ENCODE measurements around the gene GSTM3.

The GSTM3 gene

DNA sequence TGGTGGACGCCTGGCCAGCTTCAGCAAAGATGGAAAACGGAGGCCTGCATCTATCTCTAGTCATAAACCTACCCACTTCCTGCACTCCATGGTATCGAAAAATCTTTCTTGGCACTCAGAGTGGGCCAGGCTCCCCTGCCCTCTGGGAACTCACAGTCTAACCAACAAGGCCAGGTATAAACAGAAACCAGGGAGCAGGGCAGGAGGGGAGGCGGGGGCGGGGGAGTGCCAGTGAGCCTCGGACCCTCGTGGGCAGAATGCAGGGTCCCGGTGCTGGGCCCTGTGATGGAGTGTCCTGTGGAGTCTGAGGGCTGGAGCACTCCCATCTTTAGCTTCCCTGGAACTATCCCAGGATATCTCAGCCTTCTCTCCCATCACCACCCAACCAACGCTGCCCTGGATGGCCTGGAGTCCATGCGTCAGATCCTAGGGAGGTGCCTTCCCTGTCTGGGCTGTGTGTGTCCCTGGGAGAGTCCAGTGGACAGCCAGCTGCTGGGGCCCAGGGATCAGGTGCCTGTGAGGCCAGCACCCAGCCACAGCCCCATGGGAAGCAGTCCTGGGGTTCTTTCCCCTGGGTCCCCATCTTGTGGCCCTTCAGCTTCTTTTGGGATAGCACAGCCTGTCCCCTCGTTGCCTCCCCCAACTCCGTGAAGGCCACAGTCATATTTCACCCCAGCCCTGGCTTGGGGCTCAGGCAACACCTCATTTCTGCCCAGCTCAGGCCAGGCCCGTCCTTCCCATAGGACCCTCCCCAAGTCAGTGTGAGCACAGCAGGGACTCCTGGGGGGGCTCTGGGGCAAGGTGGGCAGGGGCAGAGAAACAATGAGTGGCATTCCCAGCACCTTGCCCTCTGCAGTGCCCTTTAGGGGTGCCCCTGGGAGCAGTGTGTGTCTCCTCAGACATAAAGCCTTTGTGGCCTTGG lies 24.0 kb upstream of the GSTM3 start:
- DNase-seq = no peak
- no peaks in the 10 kb centered on the region for H3K36me3 ChIP-seq (replicated peaks; ENCODE audit: insufficient read depth, low read length)

DNA sequence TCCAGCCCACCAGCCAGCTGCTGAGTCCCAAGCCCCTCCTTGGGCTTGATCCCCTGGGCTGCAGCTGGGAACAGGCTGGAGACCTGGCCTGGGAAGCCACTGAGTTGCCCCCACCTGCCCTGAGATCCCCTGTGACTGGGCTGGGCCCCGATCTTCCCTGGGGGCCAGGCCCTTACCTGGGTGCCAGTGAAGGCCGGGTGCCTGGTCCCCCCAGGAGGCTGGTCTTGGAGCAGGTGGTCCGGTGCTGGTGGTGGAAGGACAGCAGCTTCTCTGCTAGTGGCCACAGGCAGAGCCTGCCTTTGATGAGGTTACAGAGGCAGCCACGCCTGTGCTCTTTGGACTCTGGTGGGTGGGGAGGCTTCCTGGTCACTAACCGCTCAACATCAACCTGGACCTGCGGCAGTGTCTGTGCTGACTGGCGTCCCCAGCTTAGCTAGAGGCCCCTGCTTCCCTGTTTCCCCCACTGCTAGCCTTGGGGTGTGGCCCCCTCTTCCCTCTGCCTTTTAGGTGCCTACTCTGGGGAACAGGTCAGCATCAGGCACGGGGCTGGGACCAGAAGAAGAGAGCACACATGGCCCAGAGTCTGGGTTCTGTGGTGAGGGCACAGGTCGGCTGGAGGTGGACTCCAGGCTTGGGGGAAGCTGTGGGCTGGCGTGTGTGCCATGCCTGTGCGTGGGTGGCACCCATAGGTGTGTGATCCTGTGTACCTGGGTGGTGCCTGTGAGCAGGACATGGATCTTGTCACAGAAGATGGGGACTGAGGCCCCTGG lies 23.0 kb upstream of the GSTM3 start, which contains the start of gene EPS8L3:
Gene EPS8L3 (minus strand): TSS at position 278 of the 770 bp plus-strand sequence. CDS start 2,174 bp downstream, outside the sequence.
- Histone ChIP-seq H3K36me3 (replicated peaks; ENCODE audit: insufficient read depth, low read length) (no peaks in the 10 kb centered on the region), H3F3A (ENCODE audit: insufficient read depth, low read length) (no peaks in the 10 kb centered on the region), H3K79me2 (ENCODE audit: low read length) (no peaks in the 10 kb centered on the region), H3K9me3 (replicated peaks; ENCODE audit: insufficient read depth, low read length) (no peaks in the 10 kb centered on the region), H3K27me3 (replicated peaks; ENCODE audit: insufficient read depth, low read length) (no peaks in the 10 kb centered on the region), H4K20me1 (ENCODE audit: insufficient read depth, low read length) (no peaks in the 10 kb centered on the region), H3K9me2 (replicated peaks; ENCODE audit: insufficient read depth, low read length) (no peaks in the 10 kb centered on the region), H3K9ac (ENCODE audit: low read length) (no peak within 1 kb of the TSS), H3K4me2 (ENCODE audit: low read depth, low read length) (no peak within 1 kb of the TSS), H3K4me3 (ENCODE audit: low read length) (no peak within 1 kb of the TSS), H2AFZ (ENCODE audit: low read length) (no peak within 1 kb of the TSS), H3K4me1 (ENCODE audit: low read length) (no peaks in the 10 kb centered on the region), H3K27ac (ENCODE audit: low read length) (no peak within 1 kb of the TSS)
- no peak for TF ChIP-seq EZH2phosphoT487 (IDR thresholded peaks at IDR 0.05; ENCODE audit: low read length)
- TF ChIP-seq, protein P1, sequence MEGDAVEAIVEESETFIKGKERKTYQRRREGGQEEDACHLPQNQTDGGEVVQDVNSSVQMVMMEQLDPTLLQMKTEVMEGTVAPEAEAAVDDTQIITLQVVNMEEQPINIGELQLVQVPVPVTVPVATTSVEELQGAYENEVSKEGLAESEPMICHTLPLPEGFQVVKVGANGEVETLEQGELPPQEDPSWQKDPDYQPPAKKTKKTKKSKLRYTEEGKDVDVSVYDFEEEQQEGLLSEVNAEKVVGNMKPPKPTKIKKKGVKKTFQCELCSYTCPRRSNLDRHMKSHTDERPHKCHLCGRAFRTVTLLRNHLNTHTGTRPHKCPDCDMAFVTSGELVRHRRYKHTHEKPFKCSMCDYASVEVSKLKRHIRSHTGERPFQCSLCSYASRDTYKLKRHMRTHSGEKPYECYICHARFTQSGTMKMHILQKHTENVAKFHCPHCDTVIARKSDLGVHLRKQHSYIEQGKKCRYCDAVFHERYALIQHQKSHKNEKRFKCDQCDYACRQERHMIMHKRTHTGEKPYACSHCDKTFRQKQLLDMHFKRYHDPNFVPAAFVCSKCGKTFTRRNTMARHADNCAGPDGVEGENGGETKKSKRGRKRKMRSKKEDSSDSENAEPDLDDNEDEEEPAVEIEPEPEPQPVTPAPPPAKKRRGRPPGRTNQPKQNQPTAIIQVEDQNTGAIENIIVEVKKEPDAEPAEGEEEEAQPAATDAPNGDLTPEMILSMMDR (IDR thresholded peaks at IDR 0.05; ENCODE audit: low read length) = no peak
- no peak for TF ChIP-seq EZH2 (optimal IDR thresholded peaks at IDR 0.05; ENCODE audit: low read depth, low read length)
- no peak for DNase-seq

More for the DNA sequence above, 24.0 kb upstream of the GSTM3 start:
- no peaks in the 10 kb centered on the region for H3K9me3 ChIP-seq (replicated peaks; ENCODE audit: insufficient read depth, low read length)
- no peaks in the 10 kb centered on the region for H3K79me2 ChIP-seq (ENCODE audit: low read length)
- H3K4me1 ChIP-seq (ENCODE audit: low read length) = no peaks in the 10 kb centered on the region
- TF ChIP-seq EZH2phosphoT487 (IDR thresholded peaks at IDR 0.05; ENCODE audit: low read length) (no peak), EZH2 (optimal IDR thresholded peaks at IDR 0.05; ENCODE audit: low read depth, low read length) (no peak)
- TF ChIP-seq, protein P1 (IDR thresholded peaks at IDR 0.05; ENCODE audit: low read length) = no peak
- H3K27me3 ChIP-seq (replicated peaks; ENCODE audit: insufficient read depth, low read length) = no peaks in the 10 kb centered on the region
- H3F3A ChIP-seq (ENCODE audit: insufficient read depth, low read length) = no peaks in the 10 kb centered on the region
- no peak overlapping the region for H3K9ac ChIP-seq (ENCODE audit: low read length)
- H3K4me3 ChIP-seq (ENCODE audit: low read length) = no peak overlapping the region
- no peaks in the 10 kb centered on the region for H3K9me2 ChIP-seq (replicated peaks; ENCODE audit: insufficient read depth, low read length)
- no peak overlapping the region for H2AFZ ChIP-seq (ENCODE audit: low read length)
- H3K4me2 ChIP-seq (ENCODE audit: low read depth, low read length) = no peak overlapping the region
- no peak overlapping the region for H3K27ac ChIP-seq (ENCODE audit: low read length)
- no peaks in the 10 kb centered on the region for H4K20me1 ChIP-seq (ENCODE audit: insufficient read depth, low read length)

DNA sequence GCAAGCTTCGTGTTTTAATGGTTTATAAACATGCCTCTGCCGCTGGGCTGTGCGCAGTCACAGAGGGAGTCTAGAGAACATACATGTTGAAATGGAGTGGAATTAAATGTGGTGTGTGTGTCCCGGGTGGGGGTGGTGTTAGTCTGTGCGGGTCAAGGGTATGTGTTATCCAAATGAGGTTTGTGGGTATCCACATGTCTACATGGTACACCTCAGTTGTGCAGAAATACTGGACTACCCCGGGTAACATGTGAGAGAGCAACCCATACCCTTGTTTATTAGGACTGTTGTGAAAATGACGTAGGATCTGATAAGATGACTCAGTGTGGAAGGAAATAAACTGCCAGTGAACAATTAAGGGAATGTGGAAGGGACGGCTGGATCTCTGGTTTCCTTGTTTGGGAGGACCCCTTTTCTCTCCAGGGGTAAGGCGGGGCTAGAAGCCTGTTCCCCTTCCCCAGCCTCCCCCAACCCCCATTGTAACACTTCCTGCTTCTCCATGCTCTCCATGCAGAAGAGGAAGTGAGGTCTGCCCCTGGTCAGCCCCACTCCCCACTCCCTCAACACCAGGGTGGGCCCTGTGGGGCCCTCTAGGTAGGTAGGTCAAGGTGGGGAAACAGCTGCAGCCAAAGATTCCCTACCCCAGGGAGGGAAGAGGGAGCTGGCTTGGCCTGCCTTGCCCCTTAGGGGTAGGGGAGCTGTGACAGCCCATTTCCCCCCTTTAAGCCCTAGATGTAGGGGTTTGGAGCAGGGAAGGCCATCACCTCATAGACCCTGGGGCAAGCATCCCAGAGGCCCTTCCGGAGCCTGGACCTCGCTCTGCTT lies 22.2 kb upstream of the GSTM3 start:
- Histone ChIP-seq H3K9ac (ENCODE audit: low read length) (no peak overlapping the region), H3K4me2 (ENCODE audit: low read depth, low read length) (no peak overlapping the region), H4K20me1 (ENCODE audit: insufficient read depth, low read length) (no peaks in the 10 kb centered on the region), H3K4me1 (ENCODE audit: low read length) (no peaks in the 10 kb centered on the region), H3K9me2 (replicated peaks; ENCODE audit: insufficient read depth, low read length) (no peaks in the 10 kb centered on the region), H3K36me3 (replicated peaks; ENCODE audit: insufficient read depth, low read length) (no peaks in the 10 kb centered on the region), H3K9me3 (replicated peaks; ENCODE audit: insufficient read depth, low read length) (no peaks in the 10 kb centered on the region), H3K27ac (ENCODE audit: low read length) (no peak overlapping the region), H3K4me3 (ENCODE audit: low read length) (no peak overlapping the region), H2AFZ (ENCODE audit: low read length) (no peak overlapping the region), H3F3A (ENCODE audit: insufficient read depth, low read length) (no peaks in the 10 kb centered on the region), H3K79me2 (ENCODE audit: low read length) (no peaks in the 10 kb centered on the region), H3K27me3 (replicated peaks; ENCODE audit: insufficient read depth, low read length) (no peaks in the 10 kb centered on the region)
- no peak for DNase-seq
- TF ChIP-seq, protein P1 (IDR thresholded peaks at IDR 0.05; ENCODE audit: low read length) = no peak
- TF ChIP-seq EZH2 (optimal IDR thresholded peaks at IDR 0.05; ENCODE audit: low read depth, low read length) (no peak), EZH2phosphoT487 (IDR thresholded peaks at IDR 0.05; ENCODE audit: low read length) (no peak)

Data from MM.1S (cell line).